ENCODE results near the gene PAXX. TPM values are rescaled to one million over a fixed set of nuclear protein-coding genes. Genes with fewer than 3 reads are reported as not detected.

The PAXX gene
- total RNA-seq, 1 experiment from 2014 or later, result 32.0 TPM

DNA sequence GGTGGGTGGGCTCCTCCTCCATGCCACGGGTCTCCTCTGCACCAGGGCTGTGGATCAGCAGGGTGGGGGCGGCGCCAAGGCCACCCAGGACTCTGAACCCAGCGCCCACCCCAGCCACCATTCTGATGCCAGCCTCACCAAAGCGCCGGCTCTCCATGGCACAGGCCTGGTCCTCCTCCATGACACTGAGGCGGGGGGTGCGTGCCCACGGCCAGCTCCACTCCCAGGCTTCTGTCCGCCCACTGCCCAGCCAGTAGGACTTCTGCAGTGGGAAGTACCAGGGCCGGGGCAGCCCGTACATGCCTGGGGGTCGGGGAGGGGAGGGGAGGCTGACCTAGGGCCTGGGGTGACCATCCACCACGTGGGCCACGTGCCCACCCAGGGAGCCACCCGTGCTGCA is 24.2 kb downstream of the PAXX start:
- no peak for DNase-seq (ENCODE audit: low spot score)

DNA sequence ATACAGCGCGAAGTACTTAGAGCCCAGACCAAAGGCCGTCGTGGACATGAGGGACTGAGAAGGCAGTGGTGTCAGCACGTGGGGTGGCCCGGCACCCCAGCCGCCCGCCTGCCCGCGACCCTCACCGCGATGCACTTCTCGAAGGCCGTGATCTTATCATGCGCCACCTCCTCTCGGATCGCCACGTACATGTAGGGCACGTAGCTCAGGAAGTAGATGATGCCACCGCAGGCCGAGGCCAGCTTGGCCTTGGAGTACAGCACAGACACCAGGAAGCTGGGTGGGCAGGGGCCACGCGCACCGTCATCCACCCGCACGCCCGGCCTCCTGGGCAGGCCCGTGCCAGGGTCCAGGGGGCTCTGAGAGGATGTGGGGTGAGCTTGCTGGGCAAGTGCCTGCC is 24.8 kb downstream of the PAXX start:
- DNase-seq (ENCODE audit: low spot score), result no peak

DNA sequence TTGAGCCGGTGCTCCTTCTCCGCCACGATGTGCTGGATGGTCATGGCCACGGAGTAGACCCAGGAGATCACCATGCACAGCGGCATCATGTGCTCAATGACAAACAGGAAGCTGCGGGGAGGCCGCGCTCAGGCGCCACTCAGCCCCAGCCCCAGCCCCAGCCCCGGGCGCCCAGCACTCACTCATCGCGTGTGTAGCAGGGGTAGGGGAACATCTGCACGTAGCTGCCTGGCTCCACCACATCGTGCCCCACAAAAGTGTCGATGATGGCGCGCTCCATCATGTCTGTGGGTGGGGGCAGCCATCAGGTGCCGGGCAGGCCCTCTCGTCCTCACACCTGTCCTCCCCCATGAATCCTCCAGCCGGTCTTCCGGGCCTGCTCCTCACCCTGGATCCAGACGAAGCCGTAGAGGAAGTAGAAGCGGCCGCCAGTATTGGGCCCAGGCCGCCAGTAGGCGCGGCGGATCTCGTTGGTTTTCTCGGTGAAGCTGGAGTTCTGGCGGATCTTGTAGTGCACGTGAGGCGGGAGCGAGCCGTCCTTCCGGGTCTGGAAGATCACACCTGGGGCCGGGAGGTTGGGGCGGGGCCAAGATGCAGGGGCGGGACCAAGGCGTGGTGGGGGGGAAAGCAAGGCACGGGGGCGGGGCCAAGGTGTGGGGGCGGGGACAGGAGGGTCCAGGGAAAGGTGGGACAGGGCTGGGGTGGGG is 25.7 kb downstream of the PAXX start:
- no peak for DNase-seq (ENCODE audit: low spot score)

DNA sequence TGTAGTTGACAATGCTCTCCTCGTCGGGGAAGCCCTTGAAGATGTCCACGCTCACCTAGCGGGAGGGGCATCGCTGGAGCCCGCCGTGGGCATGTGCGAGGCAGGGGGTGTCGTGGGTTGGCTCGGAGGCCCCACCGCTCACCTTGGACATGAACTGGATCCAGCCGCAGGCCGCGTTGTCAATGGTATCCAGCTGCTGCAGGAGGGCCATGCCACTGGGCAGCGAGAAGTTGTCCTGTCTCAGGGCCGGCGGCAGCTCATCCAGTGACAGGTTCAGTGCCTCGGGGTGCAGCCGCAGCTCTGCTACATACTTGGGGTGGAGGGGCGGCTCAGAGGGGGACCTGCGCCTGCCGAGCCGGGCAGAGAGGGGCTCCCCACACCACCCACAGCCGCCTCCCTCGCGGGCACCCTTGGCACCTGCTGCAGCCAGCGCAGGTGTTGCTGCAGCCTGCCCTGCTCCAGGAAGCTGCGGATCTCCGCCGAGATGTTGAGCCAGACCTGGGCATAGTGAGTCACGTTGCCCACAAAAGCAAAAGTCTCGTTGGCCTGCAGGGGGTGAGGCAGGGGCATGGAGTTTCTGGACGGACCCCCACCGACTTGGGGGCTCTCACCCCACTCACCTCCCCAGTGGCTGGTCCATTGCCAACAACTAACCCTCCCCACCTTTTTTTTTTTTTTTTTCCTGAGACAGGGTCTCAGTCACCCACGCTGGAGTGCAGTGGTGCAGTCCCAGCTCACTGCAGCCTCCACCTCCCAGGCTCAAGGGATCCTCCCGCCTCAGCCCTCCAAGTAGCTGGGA is 26.7 kb downstream of the PAXX start:
- DNase-seq (ENCODE audit: low spot score), result no peak

DNA sequence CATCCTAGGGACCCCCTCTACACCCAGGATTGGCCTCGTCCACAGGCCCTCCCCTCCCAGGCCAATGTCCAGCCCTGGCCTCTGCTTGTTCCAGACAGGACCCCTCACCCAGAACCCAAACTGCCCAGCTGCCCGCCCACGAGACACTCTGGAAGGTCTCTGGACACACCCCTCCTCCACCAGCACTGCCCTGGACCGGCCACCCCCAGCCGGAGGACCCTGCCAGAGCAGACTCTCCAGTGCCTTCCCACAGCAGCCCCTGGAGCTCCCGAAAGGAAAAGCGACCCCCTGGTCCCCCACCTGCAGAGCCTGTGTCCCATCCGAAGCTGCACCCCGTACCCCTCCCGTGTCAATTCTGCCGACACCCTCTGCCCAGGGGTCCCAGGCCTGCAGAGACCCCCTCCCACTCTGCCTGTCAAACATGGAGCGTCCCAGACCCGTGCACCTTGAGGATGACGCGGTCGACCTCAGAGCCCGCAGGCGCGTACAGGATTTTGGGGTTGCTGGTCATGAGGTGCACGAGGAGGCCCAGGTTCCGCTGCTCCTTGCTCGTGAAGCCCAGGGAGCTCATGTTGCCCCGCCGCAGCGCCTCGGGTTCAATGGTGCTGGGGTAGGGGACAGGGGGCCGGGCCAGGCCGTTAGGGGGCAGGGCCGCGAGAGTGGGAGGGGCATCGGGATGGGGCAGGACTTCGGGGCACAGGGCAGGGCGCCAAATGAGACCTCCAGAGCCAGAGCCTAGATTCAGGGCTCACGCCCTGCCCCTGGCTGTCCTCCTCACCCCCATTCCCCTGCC is 27.9 kb downstream of the PAXX start:
- no peak for DNase-seq (ENCODE audit: low spot score)

DNA sequence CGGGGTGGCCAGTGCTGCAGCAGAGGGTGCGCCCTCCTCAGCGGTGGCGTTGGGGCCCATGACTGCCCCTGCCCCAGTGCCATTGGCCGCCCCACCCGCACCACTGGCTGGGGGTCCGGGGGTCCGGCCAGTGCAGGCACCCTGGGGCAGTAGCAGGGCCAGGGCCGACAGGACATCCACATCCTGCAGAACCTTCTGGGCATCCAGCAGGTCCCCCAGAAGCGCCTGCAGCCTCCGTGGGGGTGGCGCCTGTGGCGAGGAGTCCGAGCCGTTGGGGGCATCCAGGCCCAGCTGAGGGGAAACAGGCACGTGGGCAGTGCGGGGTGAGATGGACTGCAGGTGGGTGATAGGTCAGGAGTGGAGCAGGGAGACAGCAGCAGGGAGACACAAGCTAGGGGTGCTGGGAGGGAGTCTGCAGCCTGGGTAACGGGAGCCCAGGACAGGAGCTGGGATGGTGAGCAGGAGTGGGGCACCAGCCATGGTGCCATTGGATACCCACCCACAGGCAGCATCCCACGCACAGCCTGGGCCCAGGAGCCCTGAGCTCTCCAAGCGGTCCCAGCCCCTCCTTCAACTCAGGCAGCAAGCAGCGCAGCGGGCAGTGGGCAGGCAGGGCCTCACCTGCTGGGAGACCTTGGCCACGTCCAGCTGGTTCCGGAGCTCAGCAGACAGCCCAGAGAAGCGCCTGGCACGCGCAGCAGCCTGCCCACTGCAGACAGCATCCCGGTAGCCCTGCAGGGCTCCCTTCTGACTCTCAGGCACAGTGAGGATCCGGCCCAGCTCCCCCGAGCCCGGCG is 28.7 kb downstream of the PAXX start:
- DNase-seq (ENCODE audit: low spot score), result no peak

DNA sequence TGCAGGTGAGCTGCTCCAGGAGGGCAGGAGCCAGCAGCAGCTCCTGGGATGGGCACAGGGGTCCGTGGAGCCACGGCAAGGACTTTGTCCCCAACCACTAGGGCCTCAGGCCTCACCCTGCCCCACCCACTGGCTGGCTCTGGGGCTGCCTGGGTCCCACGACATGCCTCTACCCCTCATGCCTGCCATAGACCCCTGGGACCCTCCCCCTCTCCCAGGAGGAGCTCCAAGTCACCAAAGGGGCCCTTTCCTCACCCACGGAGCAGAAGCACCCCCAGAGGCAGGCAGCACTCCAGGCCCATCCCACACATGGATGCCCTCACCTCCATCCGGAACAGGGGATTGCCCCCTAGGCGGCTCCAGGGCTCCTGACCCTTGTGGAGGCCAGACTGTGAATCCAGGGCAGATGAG is 29.4 kb downstream of the PAXX start:
- no peak for DNase-seq (ENCODE audit: low spot score)

DNA sequence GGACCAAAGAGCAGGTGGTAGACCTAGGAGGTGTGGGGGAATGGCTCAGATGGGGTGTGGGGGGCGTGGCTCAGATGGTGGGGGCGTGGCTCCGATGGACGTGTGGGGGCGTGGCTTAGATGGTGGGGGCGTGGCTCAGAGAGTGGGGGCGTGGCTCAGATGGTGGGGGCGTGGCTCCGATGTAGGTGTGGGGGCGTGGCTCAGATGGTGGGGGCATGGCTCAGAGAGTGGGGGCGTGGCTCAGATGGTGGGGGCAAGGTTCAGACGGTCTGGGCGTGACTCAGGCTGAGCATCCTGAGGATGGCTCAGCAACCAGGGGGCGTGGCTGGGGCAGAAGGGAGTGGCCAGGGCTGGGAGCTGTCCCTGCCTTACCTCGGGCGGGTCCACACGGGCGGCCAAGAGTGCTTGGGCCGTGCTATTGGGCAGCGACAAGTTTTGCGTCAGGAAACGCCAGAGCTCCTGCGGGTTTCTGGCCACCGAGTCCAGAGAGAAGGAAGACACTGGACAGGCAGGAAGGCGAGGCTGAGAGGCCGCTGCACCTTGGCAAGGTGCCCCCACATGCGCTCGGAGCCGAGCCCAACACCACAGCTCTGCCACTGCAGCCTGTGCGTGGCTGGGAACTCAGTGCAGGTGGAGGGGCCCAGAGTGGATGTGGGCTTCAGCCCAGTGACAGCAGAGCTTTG is 29.9 kb downstream of the PAXX start:
- DNase-seq (ENCODE audit: low spot score), result peak; percentile 44

DNA sequence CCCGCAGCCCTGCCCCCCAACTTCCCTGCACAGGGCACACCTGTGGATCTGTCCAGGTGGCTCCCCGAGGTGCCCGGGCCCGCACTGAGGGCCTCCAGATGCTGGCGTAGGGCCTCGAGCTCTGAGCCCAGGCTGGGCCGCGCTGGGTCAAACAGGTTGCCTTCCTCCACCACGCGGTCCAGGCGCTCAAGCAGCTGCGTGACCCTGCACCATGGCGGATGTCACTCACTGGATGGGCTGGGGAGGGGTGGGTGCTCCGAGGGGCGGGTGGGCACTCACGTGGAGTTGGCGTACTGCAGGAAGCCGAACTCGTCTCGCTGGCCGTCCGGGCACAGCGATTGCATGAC is 30.4 kb downstream of the PAXX start:
- DNase-seq (ENCODE audit: low spot score), result no peak

DNA sequence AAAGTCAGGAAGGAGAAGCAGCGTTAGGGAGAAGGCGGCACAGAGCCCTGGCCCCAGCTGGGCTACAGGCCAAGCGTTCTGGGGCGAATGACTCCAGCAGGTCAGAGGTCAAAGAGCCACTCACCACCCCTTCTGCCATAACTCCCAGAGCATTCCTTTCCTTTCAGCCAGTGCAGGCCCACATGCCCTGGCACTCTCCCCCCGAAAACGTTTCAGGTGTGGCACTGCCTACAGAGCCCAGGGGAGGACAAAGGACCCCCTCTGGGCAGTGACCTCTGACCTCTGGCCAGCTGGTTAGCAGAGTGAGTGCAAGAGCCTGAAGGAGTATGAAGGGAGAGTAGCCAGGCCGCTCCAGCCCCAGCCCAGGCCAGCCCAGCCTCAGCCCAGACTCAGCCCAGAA is 30.9 kb downstream of the PAXX start:
- no peak for DNase-seq (ENCODE audit: low spot score)

DNA sequence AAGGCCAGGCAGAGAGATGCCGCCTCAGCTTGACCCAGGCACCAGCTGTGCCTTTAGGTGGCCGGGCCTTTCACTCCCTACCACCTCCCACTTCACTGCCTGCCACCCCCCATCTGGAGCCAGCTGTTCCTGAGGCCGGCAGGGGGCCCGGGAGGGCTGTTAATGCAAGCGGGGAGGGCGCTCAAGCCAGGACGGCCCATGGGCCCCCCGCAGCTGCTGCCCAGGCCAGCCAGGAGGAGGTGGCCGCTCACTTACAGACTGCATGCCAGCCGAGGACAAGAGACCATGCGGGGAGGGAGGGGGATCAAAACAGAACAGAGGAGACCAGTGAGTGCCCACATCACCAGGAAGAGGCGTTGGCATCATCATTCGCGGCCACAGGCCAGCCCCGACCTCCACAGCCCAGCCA is 31.4 kb downstream of the PAXX start:
- DNase-seq (ENCODE audit: low spot score), result no peak

DNA sequence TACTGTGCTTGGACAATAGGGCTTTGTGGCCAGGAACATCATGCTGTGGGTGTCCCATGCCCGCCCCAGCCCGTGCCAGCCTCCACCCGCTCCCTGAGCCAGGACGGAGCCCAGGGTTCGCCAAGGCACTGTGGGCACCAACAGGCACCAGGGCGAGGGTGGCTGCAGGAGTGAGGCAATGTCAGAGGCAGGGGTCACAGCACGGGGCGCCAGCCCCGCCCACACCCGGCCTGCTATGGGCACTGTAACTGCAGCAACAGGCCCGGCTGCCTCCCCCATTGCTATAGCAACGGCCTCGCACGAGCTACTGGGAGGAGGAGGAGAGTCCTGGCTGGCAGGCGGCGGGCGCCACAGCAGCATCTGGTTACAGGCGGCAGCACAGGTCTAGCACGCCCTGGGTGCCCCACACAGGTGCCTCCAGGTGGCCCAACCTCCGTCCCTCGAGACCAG is 33.3 kb downstream of the PAXX start:
- DNase-seq (ENCODE audit: low spot score), result no peak

DNA sequence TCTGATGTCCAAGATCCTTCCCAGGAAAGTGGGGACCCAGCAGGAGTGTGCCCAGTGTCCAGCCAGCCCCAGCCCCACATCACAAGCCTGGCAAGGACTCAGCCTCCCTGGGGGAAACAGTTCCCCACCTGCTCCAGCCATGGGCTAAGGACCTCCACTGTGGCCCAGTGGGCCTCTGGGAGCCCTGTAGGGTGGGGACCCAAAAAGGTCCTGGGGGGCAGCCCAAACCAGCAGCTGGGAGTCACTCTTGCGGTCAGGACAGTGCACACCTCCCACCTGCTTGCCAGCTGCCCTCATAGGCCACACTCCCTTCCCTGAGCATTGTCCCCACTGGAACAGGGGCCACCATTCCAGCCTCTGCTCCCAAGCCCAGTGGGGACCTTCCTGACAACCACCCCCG is 34.2 kb downstream of the PAXX start:
- no peak for DNase-seq (ENCODE audit: low spot score)

DNA sequence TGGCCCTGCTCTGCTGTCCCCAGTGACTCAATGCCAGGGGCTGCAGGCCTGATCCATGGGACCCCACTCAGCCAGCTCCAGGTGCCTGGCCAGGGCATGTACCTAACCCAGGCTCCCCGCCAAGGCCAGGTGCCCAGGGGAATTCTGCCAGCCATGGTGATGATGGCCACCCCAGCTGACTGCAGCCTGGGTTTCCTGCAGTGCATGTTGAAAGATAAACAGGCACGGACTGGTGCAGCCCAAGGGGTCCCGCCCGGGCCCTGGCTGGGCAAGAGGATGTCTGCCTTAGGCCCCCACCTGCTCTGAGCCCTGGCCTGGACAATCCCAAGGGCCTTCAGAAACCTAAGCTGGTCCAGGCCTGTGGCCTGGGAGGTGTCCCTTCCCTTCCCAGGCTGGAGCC is 34.6 kb downstream of the PAXX start:
- no peak for DNase-seq (ENCODE audit: low spot score)

DNA sequence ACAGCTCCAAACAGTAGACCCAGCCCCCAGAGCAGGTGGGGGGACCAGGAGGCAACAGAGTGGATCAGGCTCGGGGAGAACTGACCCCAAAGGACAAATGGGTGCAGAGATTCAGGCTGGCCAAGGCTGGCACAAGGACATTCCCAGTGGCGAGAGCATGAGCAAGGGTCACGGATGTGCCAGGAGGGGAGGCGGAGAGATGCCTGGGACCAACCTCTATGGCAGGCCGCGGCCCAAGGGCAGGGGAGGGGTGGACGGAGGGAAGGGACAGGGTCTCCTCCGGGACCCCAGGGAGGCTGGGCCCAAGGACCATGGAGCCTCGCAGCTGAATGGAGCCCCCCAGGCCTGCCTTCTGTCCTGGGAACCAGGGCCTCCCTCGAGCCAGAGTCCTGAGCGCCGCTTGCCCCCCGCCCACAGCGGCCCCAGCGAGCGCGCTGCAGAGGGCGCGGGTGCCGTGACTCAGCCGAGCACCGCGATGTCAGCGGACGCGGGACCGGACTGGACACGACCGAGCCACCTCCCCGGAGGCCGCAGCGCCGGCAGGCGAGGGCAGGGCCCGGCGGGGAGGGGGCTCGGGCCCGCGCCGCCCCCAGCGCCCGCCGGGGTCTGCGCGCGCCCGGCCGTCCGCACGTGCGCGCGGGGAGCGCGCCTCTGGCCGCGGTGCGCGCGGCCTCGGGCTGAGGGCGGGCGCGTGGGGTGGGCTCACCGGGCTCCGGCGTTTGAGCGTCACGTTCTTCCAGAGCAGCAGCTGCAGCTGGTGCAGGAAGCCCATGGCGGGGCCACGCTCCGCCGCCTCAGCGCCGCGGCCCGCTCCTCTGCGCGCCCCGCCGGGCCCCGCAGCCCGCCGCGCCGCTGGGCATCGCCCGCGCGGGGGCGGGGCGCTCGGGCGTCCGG is 35.4 kb downstream of the PAXX start, which contains the start of gene ABCA2:
Gene ABCA2, minus strand, starts transcription at position 869 of the 894 bp plus-strand sequence. Its CDS starts 97 bp downstream, at position 772.
- no peak for DNase-seq (ENCODE audit: low spot score)

DNA sequence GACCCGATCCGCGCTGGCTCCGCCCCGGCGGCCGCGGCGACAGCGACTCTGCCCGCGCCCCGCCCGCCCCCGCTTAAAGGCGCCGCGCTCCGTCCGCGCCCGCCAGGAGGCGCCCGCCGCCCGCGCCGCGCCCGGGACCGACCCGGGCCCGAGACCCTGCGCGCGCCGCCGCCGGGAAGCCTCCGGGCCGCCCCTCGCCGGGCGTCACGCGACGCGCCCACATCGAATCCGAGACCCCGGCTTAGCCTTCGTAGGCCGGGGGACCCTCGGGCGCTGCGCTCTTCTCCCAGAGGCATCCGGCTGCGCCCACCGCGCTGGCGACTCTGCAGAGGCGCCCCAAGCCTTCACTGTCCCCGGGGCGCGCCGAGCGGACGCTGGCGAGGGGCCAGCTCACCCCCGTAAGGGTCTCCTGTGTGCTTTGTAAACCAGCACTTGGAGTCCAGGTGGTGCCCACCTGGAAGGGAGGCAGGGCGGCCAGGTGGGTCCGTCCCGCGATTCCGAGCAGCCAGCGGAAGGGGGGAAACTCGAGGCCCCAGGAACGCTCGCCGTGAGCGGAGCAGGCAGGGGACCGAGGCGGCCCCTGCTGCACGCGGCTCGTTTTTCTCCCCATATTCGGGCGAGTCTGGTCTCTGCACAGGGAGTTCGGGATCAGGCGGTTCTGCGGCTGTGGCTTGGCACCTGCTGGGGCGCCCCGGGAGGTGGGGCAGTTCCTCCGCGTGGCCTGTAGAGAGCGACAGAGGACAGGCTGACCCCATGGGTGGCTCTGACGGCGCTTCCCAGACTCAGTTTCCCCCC is 36.2 kb downstream of the PAXX start:
- DNase-seq (ENCODE audit: low spot score), result peak; percentile 36

DNA sequence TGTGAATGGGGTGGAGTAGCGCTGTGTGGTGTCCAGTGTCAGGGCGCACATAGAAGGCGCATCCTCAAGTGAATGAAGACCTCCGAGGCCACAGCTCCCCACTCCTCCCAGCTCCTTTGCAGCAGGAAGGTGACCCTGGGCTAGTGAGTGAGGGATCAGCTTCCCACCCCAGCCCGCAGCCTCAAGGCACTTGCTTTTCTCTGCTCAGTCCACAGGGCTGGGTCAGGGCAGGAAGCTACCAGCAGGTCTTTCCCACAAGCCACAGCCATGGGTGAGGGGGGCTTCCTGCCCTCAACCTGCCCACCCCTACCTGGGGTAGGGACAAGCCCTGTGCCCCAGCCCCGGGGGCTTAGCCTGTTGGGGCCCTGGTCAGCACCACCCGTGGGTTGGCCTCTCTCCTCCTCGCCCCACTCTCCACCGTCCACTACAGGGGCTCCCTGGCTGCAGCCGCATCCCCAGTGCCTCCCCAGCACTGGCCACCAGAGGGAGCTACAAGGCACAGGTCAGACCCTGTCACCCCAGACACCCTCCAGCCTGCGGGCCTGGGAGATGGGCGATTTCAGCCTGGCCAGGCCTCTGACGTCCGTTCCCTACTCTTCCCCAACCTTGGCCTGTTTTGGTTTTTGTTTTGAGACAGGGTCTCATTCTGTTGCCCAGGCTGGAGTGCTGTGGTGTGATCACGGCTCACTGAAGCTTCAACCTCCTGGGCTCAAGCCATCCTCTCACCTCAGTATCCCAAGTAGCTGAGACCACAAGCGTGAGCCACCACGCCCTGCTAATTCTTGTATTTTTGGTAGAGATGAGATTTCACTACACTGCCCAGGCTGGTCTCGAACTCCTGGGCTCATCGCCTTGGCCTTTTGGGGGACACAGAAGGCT is 37.1 kb downstream of the PAXX start:
- peak; percentile 43 for DNase-seq (ENCODE audit: low spot score)

DNA sequence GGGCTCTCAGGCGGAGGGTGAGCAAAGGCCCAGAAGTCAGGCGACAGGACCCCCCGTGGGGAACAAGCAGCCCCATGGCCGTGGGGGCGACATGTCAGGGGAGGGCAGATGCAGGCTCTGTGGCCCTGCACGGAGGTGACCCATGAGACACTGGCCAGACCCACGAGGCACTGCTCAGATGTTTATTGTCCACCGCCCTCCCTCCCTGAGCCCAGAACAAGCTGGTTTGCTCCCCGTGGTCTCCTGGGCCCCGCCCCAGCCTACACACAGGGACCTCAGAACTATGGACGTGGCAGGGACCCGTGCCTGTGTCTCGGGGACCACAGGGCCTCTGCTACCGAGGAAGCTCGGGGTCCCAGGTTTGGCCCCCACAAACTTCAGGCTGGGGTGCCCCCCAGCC is 37.8 kb downstream of the PAXX start:
- DNase-seq (ENCODE audit: low spot score), result no peak
